Measurements from ENCODE around the gene GRID2.

The GRID2 gene

DNA sequence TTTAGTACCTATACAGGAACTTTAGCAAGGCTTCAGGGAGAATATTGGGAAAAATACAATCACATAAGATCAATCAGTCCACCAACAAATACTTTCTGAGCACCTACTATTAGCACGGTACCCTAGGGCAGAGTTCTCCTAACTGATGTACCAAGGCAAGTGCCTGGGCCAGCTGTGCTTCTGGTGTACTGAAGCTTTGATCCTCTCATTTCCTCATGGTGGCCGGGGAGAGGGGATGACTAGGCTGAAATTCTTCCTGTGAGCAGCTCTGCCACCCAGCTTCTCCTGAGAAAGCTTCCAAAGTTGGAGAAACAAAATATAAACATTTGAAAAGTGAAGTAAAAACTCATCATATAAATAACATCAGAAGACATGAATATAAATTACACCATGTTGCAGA is 1475.5 kb downstream of the GRID2 start:
- TF ChIP-seq, protein P1, sequence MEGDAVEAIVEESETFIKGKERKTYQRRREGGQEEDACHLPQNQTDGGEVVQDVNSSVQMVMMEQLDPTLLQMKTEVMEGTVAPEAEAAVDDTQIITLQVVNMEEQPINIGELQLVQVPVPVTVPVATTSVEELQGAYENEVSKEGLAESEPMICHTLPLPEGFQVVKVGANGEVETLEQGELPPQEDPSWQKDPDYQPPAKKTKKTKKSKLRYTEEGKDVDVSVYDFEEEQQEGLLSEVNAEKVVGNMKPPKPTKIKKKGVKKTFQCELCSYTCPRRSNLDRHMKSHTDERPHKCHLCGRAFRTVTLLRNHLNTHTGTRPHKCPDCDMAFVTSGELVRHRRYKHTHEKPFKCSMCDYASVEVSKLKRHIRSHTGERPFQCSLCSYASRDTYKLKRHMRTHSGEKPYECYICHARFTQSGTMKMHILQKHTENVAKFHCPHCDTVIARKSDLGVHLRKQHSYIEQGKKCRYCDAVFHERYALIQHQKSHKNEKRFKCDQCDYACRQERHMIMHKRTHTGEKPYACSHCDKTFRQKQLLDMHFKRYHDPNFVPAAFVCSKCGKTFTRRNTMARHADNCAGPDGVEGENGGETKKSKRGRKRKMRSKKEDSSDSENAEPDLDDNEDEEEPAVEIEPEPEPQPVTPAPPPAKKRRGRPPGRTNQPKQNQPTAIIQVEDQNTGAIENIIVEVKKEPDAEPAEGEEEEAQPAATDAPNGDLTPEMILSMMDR (IDR thresholded peaks at IDR 0.05; ENCODE audit: insufficient read depth, low read depth, low read length, missing control alignments): no peak
- no peak for DNase-seq (ENCODE audit: low read depth)
- no peak overlapping the region for H3K4me3 ChIP-seq (ENCODE audit: low read length)

DNA sequence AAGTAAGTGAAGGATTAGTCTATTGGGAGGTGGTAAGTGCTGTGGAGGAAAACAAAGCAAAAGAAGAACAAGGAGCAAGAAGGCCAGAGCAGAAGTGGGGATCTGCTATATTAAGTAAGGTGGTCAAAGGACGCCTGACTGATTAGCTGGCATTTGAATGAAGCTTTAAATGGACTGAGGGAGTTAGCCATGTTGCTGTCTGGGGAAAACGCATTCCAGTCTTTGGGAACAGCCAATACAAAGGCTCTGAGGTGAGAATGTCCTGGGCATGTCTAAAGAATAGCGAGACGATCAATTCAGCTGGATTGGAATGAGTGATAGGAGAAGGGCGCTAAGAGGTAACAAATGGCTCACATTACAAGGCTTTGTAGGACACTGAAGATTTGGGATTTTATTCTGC is 1476.3 kb downstream of the GRID2 start:
- DNase-seq (ENCODE audit: low read depth): no peak
- TF ChIP-seq, protein P1 (IDR thresholded peaks at IDR 0.05; ENCODE audit: insufficient read depth, low read depth, low read length, missing control alignments): no peak
- no peak overlapping the region for H3K4me3 ChIP-seq (ENCODE audit: low read length)

DNA sequence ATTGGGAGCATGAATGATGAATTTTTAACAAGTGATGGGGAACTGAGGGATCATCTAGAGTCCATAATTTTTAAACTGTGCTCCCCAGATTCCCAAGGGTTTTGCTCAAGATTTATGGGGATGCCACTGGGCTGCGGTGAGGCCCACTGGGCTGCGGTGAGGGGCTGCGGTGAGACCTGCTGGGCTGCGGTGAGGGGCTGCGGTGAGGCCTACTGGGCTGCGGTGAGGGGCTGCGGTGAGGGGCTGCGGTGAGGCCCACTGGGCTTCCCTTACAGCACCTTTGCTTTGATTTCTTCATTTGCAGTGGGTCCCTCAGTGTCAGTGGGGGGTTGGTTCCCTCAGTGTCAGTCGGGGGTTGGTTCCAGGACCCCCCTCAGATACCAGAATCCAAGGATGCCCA is 1477.4 kb downstream of the GRID2 start:
- TF ChIP-seq, protein P1 (IDR thresholded peaks at IDR 0.05; ENCODE audit: insufficient read depth, low read depth, low read length, missing control alignments): no peak
- H3K4me3 ChIP-seq (ENCODE audit: low read length): no peak overlapping the region
- no peak for DNase-seq (ENCODE audit: low read depth)

DNA sequence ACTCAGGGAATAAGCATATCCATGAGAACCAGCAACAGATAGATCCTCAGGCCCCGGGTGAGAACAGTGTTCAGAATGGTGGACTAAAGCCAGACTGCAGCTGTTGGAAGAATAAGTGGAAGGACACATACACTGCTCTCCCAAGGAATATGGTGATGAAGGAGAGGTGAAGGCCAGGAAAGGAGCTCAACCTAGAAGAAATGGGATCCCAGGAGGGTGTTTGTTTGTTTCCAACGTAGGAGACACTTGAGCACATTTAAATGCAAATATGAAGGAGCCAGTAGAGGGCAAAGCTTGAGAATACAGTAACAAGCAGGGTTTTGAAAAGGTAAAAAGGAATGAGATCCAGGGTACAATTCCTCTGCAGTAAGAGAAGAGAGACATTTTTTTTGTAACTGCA is 1482.4 kb downstream of the GRID2 start:
- no peak for DNase-seq (ENCODE audit: low read depth)
- TF ChIP-seq, protein P1 (IDR thresholded peaks at IDR 0.05; ENCODE audit: insufficient read depth, low read depth, low read length, missing control alignments): no peak
- H3K4me3 ChIP-seq (ENCODE audit: low read length): no peak overlapping the region

GRCh38 chr4:93788712-93789111 is 1484.9 kb downstream of the GRID2 start:
- no peak overlapping the region for H3K4me3 ChIP-seq (ENCODE audit: low read length)
- TF ChIP-seq, protein P1 (IDR thresholded peaks at IDR 0.05; ENCODE audit: insufficient read depth, low read depth, low read length, missing control alignments): peak; percentile 57
- peak; percentile 49 for DNase-seq (ENCODE audit: low read depth)

DNA sequence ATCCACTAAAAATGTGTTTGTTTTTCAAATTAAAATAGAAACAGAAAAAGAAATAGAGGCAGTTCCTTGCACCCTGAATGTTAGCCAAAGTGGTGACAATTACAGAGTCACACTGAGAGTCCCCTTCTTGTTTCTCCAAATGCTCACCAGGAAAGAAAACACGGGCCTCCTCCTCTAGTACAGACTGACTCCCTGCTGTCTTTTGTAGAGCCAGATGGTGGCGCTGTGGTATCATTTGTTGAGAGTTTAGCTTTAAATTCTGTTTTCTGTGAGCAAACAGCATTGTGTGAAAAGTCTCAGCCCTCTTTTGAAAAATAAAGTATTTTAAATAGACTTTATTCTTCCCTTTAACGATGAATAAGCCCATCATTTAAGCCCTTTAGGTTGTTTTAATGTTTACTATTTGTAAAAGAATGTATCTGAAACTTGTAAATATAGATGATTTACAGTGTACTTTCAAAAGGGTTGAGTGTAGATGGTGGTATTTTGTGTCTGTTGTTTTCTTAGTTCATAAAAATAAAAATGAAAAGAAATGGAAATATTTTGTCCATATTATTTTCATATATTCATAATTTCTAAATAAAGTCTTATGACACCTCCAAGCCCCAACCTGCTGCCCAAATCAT is 1487.9 kb downstream of the GRID2 start:
- TF ChIP-seq, protein P1 (IDR thresholded peaks at IDR 0.05; ENCODE audit: insufficient read depth, low read depth, low read length, missing control alignments): peak; percentile 89
- no peak overlapping the region for H3K4me3 ChIP-seq (ENCODE audit: low read length)
- DNase-seq (ENCODE audit: low read depth): peak; percentile 64

DNA sequence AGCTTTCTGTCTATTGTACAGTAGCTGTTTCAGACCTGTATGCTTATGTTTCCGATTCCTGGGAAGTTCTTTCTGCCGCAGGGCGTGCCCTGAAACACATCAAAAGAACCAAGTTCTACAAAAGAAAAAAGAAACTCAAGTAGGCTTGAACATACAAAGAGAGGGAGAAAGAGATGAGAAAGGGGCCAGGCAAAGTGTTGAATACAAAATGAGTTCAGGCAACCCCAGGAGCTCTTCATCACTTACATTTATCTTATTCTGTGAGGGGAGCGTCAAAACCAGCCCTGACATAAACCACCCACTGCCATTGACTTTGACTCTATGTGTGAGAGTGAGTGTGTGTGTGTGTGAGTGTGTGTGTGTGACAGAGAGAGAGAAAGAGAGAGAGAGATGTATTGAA is 1498.3 kb downstream of the GRID2 start:
- no peak for DNase-seq (ENCODE audit: low read depth)
- TF ChIP-seq, protein P1 (IDR thresholded peaks at IDR 0.05; ENCODE audit: insufficient read depth, low read depth, low read length, missing control alignments): no peak
- no peak overlapping the region for H3K4me3 ChIP-seq (ENCODE audit: low read length)
